HCT116 (cell line): ENCODE results near the gene NECAB3. TPM values are rescaled to one million over a fixed set of nuclear protein-coding genes. Genes with fewer than 3 reads are reported as not detected.

Source experiments
- ATAC-seq: fragments of 200-7000 bp; cut with Tn5 transposase; 2 replicates; pipeline ENCODE4 v1.9.1; 2020; ENCODE audit warnings: mild to moderate bottlenecking, moderate library complexity
- BruUV-seq: library from RNA; stranded (reverse); fragments of 400-500 nt; replicated peaks from 2 replicates; lab custom pipeline; 2021; lab: Mats Ljungman, UMichigan
- CTCF ChIA-PET: fragments of 300-600 bp; sonication (Branson Sonifier 250); formaldehyde crosslinking; loops from one replicate; lab custom pipeline; 2021; ENCODE audit warnings: antibody characterized with exemption; lab: Charles Lee
- POLR2A ChIA-PET: fragments of 300-600, 350-600 bp; sonication (Branson Sonifier 250); formaldehyde crosslinking; loops from one replicate; lab custom pipeline; 2021; ENCODE audit warnings: antibody characterized with exemption; lab: Charles Lee
- RAD21 ChIA-PET, 2 experiments: fragments of 300-600 bp; sonication (Branson Sonifier 250); formaldehyde crosslinking; loops; one replicate each; lab custom pipeline; 2023; ENCODE audit warnings: low total read pairs in 2 of 2; ENCODE audit not compliant: uncharacterized antibody in 2 of 2, unreplicated experiment in 2 of 2, low non-redundant PET in 1 of 2; lab: Charles Lee
- DNase-seq: peaks from one replicate; pipeline ENCODE4 v3.0.0-alpha.2; 2010; ENCODE audit warnings: low read depth, low spot score
- H2AFZ ChIP-seq: fragments of 200-600 bp; shearing (Covaris generic), sonication (generic); 2 replicates; pipeline ENCODE4 v1.6.1; 2017; ENCODE audit warnings: low read depth, mixed run types, mixed read lengths, antibody characterized with exemption, low read length; ENCODE audit not compliant: poor library complexity, severe bottlenecking
- H3K27ac ChIP-seq: 2 replicates; pipeline ENCODE4 v1.5.1; 2012; ENCODE audit warnings: low read depth, low read length
- H3K27me3 ChIP-seq: fragments of 200-600 bp; sonication (generic); 2 replicates; pipeline ENCODE4 v1.6.1; 2016; ENCODE audit warnings: mixed run types, low read length, mixed read lengths; ENCODE audit not compliant: insufficient read depth
- H3K36me3 ChIP-seq, 2 experiments: fragments of 200-500 bp in 1 of 2; fragments of 200-600 bp in 1 of 2; sonication (Bioruptor generic) in 1 of 2; sonication (generic) in 1 of 2; 2 replicates each; pipeline versions ENCODE4 v1.5.1 to v1.6.1; 2014 to 2016; ENCODE audit warnings: low read length in 2 of 2, inconsistent platforms in 1 of 2, mixed read lengths in 1 of 2, mixed run types in 1 of 2; ENCODE audit not compliant: insufficient read depth in 2 of 2, control insufficient read depth in 1 of 2
- H3K4me1 ChIP-seq, 2 experiments: fragments of 200-600 bp in 1 of 2; sonication (generic) in 1 of 2; 2 replicates each; pipeline versions ENCODE4 v1.5.1 to v1.6.1; 2012 to 2017; ENCODE audit warnings: low read length in 2 of 2, inconsistent platforms in 1 of 2, mild to moderate bottlenecking in 1 of 2, mixed read lengths in 1 of 2, mixed run types in 1 of 2, moderate library complexity in 1 of 2; ENCODE audit not compliant: insufficient read depth in 2 of 2, control insufficient read depth in 1 of 2
- H3K4me2 ChIP-seq: fragments of 200-600 bp; sonication (generic); 2 replicates; pipeline ENCODE4 v1.6.1; 2017; ENCODE audit warnings: mixed run types, low read length, mixed read lengths
- H3K4me3 ChIP-seq, 2 experiments: fragments of 200-600 bp in 1 of 2; sonication (generic) in 1 of 2; replicated peaks in 1 of 2; 2 replicates each; pipeline ENCODE4 v1.5.1; 2011 to 2016; ENCODE audit warnings: low read length in 2 of 2, control low read depth in 1 of 2, low read depth in 1 of 2, mild to moderate bottlenecking in 1 of 2, mixed read lengths in 1 of 2, mixed run types in 1 of 2
- H3K79me2 ChIP-seq: fragments of 200-600 bp; sonication (generic); 2 replicates; pipeline ENCODE4 v1.6.1; 2017; ENCODE audit warnings: mild to moderate bottlenecking, mixed run types, low read length, moderate library complexity, mixed read lengths; ENCODE audit not compliant: insufficient read depth
- H3K9ac ChIP-seq: fragments of 200-600 bp; sonication (generic); 2 replicates; pipeline ENCODE4 v1.6.1; 2016; ENCODE audit warnings: low read length, mixed read lengths
- H3K9me2 ChIP-seq: fragments of 200-600 bp; sonication (generic), shearing (Covaris generic); 2 replicates; pipeline ENCODE4 v1.6.1; 2017; ENCODE audit warnings: mixed run types, mild to moderate bottlenecking, moderate library complexity; ENCODE audit not compliant: insufficient read depth
- H3K9me3 ChIP-seq, 2 experiments: fragments of 200-500 bp in 1 of 2; fragments of 200-600 bp in 1 of 2; sonication (Bioruptor generic) in 1 of 2; sonication (generic) in 1 of 2; 2 replicates each; pipeline ENCODE4 v1.6.1; 2014 to 2017; ENCODE audit warnings: low read length in 2 of 2, mixed read lengths in 2 of 2, inconsistent platforms in 1 of 2, low read depth in 1 of 2, mild to moderate bottlenecking in 1 of 2, mixed run types in 1 of 2, moderate library complexity in 1 of 2; ENCODE audit not compliant: control insufficient read depth in 1 of 2, insufficient read depth in 1 of 2
- H4K20me1 ChIP-seq: fragments of 200-600 bp; sonication (generic), shearing (Covaris generic); 2 replicates; pipeline ENCODE4 v1.6.1; 2017; ENCODE audit warnings: mixed run types, mild to moderate bottlenecking, moderate library complexity; ENCODE audit not compliant: insufficient read depth
- EZH2 ChIP-seq: fragments of 200-600 bp; sonication (generic); IDR thresholded peaks from 2 replicates; pipeline ENCODE4 v1.6.1; 2017; ENCODE audit warnings: antibody characterized with exemption, mixed run types
- FOSL1 ChIP-seq: IDR thresholded peaks from 2 replicates; pipeline ENCODE4 v1.6.1; 2012; ENCODE audit warnings: low read depth
- JUND ChIP-seq: IDR thresholded peaks from 2 replicates; pipeline ENCODE4 v1.6.1; 2012
- MAX ChIP-seq: IDR thresholded peaks from 2 replicates; pipeline ENCODE4 v1.6.1; 2012
- REST ChIP-seq: IDR thresholded peaks from 2 replicates; pipeline ENCODE4 v1.6.1; 2012; ENCODE audit warnings: low read depth
- SP1 ChIP-seq: IDR thresholded peaks from 2 replicates; pipeline ENCODE4 v1.6.1; 2012; ENCODE audit warnings: low read depth
- TCF7L2 ChIP-seq: IDR thresholded peaks from 2 replicates; pipeline ENCODE4 v1.7.0; 2011; ENCODE audit warnings: borderline replicate concordance, inconsistent platforms; ENCODE audit not compliant: insufficient read depth, insufficient read length; ENCODE audit errors: extremely low read depth
- ZFX ChIP-seq: fragments of 450-650 bp; IDR thresholded peaks from 2 replicates; pipeline ENCODE4 v1.6.1; 2017
- ZNF274 ChIP-seq: fragments of 200-500 bp; sonication (Bioruptor generic); IDR thresholded peaks from 2 replicates; pipeline ENCODE4 v1.6.1; 2014; ENCODE audit warnings: mild to moderate bottlenecking, low read depth, low read length, inconsistent platforms
- intact Hi-C: fragments of 100-400 bp; cut with micrococcal nuclease; formaldehyde crosslinking; loops from 2 replicates; pipeline ENCODE4 v1.10.0; 2022
- total RNA-seq: library from RNA; stranded (reverse); gene quantifications from one replicate; pipeline ENCODE4 v1.2.1, GENCODE V29; 2021; ENCODE audit not compliant: unreplicated experiment

Gene NECAB3
- total RNA-seq, 1 experiment from 2014 or later: 48.1 TPM

GRCh38 chr20:33676121-33676520 is 1.9 kb upstream of the NECAB3 start:
- Histone ChIP-seq H2AFZ (no peak overlapping the region), H3K36me3 (peaks cover 6 to 7% of the 10 kb centered on the region in 2 experiments; a peak in 3 of 4 replicates), H3K27me3 (no peaks in the 10 kb centered on the region), H3K4me3 (no peak overlapping the region), H3K79me2 (peaks cover 26% of the 10 kb centered on the region; the same call in 1 of the 2 replicates), H4K20me1 (no peaks in the 10 kb centered on the region), H3K9me2 (no peaks in the 10 kb centered on the region)
- BruUV-seq: no TSS peak
- CTCF ChIA-PET: no interaction called here
- ATAC-seq: no peak
- DNase-seq: no peak
- no peak for TF ChIP-seq EZH2
- no peak for TF ChIP-seq TCF7L2
- TF ChIP-seq FOSL1: no peak
- TF ChIP-seq SP1: no peak
- no peak for TF ChIP-seq REST
- no peak for TF ChIP-seq ZFX
- TF ChIP-seq MAX: no peak
- TF ChIP-seq ZNF274: no peak
- TF ChIP-seq JUND: no peak
- TF ChIP-seq, all 23 proteins: peak for 0
- H3K4me2 ChIP-seq: no peak overlapping the region
- intact Hi-C loops: no loop called here
- ChIA-PET POLR2A (no interaction called here), RAD21 (no interaction called here)
- no peak overlapping the region for H3K27ac ChIP-seq
- no peaks in the 10 kb centered on the region for H3K9me3 ChIP-seq
- H3K4me1 ChIP-seq: peaks cover 15 to 24% of the 10 kb centered on the region in 2 experiments
- no peak overlapping the region for H3K9ac ChIP-seq
